HepG2 (cell line): ENCODE results near the gene RBM26.

Source experiments
- AGO2 ChIP-seq: fragments of 200-400 bp; formaldehyde crosslinking; optimal IDR thresholded peaks from 2 replicates; pipeline ENCODE3; 2017; ENCODE audit warnings: mild to moderate bottlenecking, low read depth, low read length, moderate library complexity
- E2F1 ChIP-seq: sonication (generic); formaldehyde crosslinking; IDR thresholded peaks from 2 replicates; pipeline ENCODE4 v1.5.0; 2020; ENCODE audit warnings: missing genetic modification reagents
- EP300 ChIP-seq, 3 experiments: sonication (generic) in 1 of 3; formaldehyde crosslinking in 1 of 3; IDR thresholded peaks; 2 replicates each; pipeline versions ENCODE4 v1.5.1 to v1.6.1; 2011 to 2020; ENCODE audit warnings: low read depth in 2 of 3, low read length in 2 of 3, borderline replicate concordance in 1 of 3, improper control_type of control experiment in 1 of 3, mild to moderate bottlenecking in 1 of 3, missing genetic modification reagents in 1 of 3, moderate library complexity in 1 of 3
- EZH2 ChIP-seq: conservative IDR thresholded peaks from 2 replicates; pipeline ENCODE4 v1.6.1; 2012; ENCODE audit warnings: mild to moderate bottlenecking, low read depth, low read length, moderate library complexity
- FOXP4 ChIP-seq: sonication (generic); formaldehyde crosslinking; IDR thresholded peaks from 2 replicates; pipeline ENCODE4 v1.4.0; 2020; ENCODE audit warnings: missing genetic modification reagents
- ISL2 ChIP-seq: sonication (generic); formaldehyde crosslinking; IDR thresholded peaks from 2 replicates; pipeline ENCODE4 v1.5.0; 2020; ENCODE audit warnings: missing genetic modification reagents
- KLF6 ChIP-seq: IDR thresholded peaks from 2 replicates; pipeline ENCODE4 v1.8.0; 2016; ENCODE audit warnings: missing biosample characterization, missing genetic modification reagents
- MYC ChIP-seq: sonication (generic); formaldehyde crosslinking; IDR thresholded peaks from 2 replicates; pipeline ENCODE4 v1.9.0; 2021; ENCODE audit warnings: missing genetic modification reagents, borderline replicate concordance
- POLR2A ChIP-seq, 2 experiments: IDR thresholded peaks; 2 replicates each; pipeline ENCODE4 v1.6.1; 2011; ENCODE audit warnings: low read depth in 2 of 2, low read length in 2 of 2, mild to moderate bottlenecking in 1 of 2, moderate library complexity in 1 of 2; ENCODE audit not compliant: insufficient read depth in 1 of 2
- ZBTB20 ChIP-seq: sonication (generic); formaldehyde crosslinking; IDR thresholded peaks from 2 replicates; pipeline ENCODE4 v1.8.1; 2023; ENCODE audit warnings: missing genetic modification reagents, low read depth, mild to moderate bottlenecking, borderline replicate concordance
- ZNF546 ChIP-seq: sonication (generic); formaldehyde crosslinking; conservative IDR thresholded peaks from 2 replicates; pipeline ENCODE4 v1.8.1; 2023; ENCODE audit warnings: mild to moderate bottlenecking, missing genetic modification reagents
- ZNF670 ChIP-seq: sonication (generic); formaldehyde crosslinking; IDR thresholded peaks from 2 replicates; pipeline ENCODE4 v1.8.0; 2022; ENCODE audit warnings: mild to moderate bottlenecking, missing genetic modification reagents, borderline replicate concordance
- ZNF746 ChIP-seq: sonication (generic); formaldehyde crosslinking; IDR thresholded peaks from 2 replicates; pipeline ENCODE4 v1.8.0; 2022; ENCODE audit warnings: mild to moderate bottlenecking, missing genetic modification reagents
- TF ChIP-seq, protein P1 (sequence below): sonication (generic); formaldehyde crosslinking; IDR thresholded peaks from 2 replicates; pipeline ENCODE4 v1.8.0; 2023; ENCODE audit warnings: mild to moderate bottlenecking, missing genetic modification reagents

DNA sequence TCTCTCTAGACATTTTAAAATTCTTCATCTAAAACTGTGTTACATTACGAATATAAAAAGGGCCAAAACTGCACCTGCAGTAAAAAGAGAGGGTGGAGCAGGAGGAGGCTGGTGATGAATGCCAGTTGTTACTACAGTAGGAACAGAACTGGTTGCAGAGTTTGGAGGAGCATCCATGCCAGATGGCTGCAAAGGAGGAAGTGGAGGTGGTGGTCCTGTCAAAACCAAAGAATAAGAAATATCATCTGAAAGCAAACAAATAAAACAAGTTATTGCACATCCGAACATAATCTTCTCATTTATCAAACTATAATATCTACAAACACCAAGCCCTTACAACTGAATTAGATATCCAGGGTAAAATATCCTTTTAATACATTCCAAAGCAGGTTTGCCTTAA lies 40.1 kb downstream of the RBM26 start:
- TF ChIP-seq EZH2 (no peak), ZNF746 (CRISPR knock-in tag) (no peak), MYC (CRISPR knock-in tag) (no peak), KLF6 (CRISPR knock-in tag) (no peak), ZNF546 (CRISPR knock-in tag) (no peak), POLR2A (IDR thresholded peaks at IDR 0.05; ENCODE audit: insufficient read depth in 1 of 2, low read depth in 2 of 2, low read length in 2 of 2) (no peak), AGO2 (no peak), ISL2 (CRISPR knock-in tag) (no peak), ZBTB20 (CRISPR knock-in tag) (no peak), FOXP4 (no peak), ZNF670 (CRISPR knock-in tag) (no peak), E2F1 (CRISPR knock-in tag) (no peak), EP300 (IDR thresholded peaks at IDR 0.05; ENCODE audit: low read depth in 2 of 2, low read length in 2 of 2) (no peak), EP300 (CRISPR knock-in tag; IDR thresholded peaks at IDR 0.05; ENCODE audit: borderline replicate concordance) (no peak)
- TF ChIP-seq, protein P1, sequence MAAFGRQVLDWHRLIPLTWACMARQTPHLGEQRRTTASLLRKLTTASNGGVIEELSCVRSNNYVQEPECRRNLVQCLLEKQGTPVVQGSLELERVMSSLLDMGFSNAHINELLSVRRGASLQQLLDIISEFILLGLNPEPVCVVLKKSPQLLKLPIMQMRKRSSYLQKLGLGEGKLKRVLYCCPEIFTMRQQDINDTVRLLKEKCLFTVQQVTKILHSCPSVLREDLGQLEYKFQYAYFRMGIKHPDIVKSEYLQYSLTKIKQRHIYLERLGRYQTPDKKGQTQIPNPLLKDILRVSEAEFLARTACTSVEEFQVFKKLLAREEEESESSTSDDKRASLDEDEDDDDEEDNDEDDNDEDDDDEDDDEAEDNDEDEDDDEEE (CRISPR knock-in tag): no peak
